RPMI7951 (cell line): ENCODE measurements around the gene GCC2. TPM values are rescaled to one million over a fixed set of nuclear protein-coding genes. Genes with fewer than 3 reads are reported as not detected.
"Not testable (repeated sequence)": the region's sequence is repeated elsewhere in the genome, so short reads cannot be mapped to it uniquely, and the experiment has no call there.

Experiments used
- DNase-seq: peaks from one replicate; pipeline ENCODE4 v3.0.0-alpha.2; 2012; ENCODE audit warnings: low read depth
- total RNA-seq: library from RNA; depleted of rRNA; stranded (reverse); fragments of >200 nt; shearing (Covaris generic); gene quantifications from 2 replicates; pipeline ENCODE4 v1.2.3, GENCODE V29; 2014

GCC2 gene
- total RNA-seq, 1 experiment from 2014 or later: 18.1 TPM

DNA sequence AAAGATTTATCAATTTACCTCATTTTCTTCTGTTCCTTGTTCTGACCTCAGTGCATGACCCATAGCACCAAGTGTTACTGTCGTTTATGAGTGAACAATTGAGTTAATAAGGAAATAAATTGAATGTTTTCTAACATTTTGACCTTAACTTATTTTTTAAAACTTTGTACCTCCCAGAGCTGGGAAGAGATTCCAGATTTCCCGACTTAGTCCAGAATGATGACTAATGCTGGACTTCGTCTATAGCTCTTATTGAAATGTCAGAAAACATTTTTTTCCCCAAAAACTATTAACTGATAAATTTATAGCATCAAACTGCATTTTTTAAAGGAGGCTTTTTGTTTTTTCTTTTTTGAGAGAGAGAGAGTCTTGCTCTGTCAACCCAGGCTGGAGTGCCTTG lies 63.4 kb downstream of the GCC2 start:
- not testable (repeated sequence) for DNase-seq

DNA sequence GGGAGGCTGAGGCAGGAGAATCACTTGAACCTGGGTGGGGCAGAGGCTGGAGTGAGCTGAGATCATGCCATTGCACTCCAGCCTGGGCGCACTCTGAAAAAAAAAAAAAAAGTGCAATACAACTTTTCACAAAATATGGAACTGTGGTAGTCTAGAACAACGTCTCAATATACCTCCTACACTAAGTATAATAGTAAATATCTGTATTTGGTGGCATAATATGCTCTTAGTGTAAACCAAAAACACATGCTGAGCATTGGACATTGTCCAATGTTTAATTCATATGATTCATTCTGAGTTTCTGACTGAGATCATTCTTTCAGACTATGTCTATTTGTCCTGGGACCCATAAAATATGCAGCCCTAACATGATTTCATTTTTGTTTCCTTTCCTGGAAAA lies 65.5 kb downstream of the GCC2 start:
- DNase-seq: not testable (repeated sequence)

DNA sequence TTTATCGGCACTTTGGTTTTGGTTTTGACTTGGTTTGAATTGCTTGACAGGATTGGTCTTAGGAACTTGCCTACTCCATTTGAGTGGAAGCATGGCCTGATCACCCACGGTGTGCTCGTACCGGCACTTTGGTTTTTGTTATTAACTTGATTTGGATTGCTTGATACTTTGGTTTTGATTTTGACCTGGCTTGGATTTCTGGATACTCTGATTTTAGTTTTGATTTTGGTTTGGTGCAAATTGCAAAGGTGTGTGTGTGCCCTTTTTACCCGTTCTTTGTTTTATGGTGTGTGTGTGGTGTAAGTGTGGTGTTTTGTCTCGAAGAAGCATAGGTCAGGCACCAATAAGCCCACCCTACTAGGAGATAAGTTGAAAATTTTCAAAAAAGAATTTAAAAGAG lies 75.7 kb downstream of the GCC2 start:
- DNase-seq: not testable (repeated sequence)

DNA sequence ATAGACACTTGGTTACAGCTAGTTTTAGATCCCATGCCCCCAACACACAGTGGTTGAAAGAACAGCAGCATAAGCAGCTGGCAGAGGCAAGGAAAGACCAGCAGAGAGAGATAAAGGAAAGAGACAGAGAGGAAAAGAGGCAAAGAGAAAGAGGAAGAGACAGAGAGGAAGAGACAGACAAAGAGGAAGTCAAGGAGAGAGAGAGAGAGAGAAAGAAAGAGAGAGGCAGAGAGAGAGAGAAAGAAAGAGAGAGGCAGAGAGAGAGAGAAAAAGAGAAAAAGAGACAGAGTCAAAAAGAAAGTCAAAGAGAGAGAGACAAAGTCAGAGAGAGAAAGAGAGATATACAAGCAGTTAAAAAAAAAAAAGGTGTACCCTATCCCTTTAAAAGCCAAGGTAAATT lies 76.3 kb downstream of the GCC2 start:
- DNase-seq: not testable (repeated sequence)

DNA sequence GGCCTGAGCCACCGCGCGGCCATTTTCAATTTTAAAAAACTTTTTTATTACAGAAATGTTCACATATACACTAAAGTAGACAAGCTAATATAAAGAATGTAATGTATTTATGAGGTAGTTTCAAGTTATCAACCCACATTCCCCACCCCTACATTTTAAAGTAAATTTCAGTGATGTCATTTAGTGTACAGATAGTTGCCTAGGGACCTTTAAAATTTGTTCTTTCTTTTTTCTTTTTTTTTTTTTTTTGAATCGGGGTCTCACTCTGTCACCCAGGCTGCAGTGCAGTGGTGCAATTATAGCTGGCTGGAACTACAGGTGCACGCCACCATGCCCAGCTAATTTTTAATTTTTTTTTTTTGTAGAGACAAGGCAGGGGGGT lies 82.7 kb downstream of the GCC2 start:
- no peak for DNase-seq

DNA sequence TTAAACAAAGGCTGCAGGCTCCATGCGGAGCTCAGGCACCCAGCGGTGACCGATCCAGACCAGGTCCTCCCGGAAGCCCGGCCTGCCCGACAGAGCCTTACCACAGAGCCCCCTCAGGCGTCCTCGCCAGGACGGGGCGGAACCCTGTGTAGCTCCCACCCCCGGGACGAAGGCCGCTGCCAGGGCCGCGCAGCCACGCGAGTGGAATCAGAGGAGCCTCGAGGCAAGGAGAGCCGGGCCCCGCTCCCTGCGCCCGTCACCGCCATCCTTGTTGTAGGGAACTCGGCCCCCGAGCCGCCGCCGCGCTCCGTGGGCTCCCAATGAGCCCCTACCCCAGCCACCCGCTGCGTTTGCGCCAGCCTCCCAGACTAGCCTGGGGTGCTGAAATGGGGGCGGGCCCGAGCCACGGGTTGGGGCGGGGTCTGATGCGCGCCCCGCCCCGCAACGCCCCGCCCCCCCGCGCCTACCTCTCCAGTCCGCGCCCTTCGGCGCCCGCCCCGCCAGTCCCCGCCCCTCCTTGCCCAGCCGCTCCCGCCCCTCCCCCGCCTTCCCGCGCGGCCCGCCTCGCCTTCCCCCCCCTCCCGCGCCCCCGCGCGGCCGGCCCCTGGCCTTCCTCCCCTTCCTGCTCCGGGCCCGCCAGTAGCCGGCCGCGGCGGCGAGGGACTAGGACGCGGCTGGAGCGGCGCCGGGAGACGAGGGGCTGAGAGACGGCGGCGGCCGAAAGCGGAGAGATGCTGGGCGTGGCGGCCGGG lies 85.0 kb downstream of the GCC2 start, which contains the start of gene LIMS1:
Gene LIMS1 (plus strand): TSS at position 639 of the 752 bp plus-strand sequence. CDS start 93 bp downstream, at position 732.
- DNase-seq: peak; percentile 97

DNA sequence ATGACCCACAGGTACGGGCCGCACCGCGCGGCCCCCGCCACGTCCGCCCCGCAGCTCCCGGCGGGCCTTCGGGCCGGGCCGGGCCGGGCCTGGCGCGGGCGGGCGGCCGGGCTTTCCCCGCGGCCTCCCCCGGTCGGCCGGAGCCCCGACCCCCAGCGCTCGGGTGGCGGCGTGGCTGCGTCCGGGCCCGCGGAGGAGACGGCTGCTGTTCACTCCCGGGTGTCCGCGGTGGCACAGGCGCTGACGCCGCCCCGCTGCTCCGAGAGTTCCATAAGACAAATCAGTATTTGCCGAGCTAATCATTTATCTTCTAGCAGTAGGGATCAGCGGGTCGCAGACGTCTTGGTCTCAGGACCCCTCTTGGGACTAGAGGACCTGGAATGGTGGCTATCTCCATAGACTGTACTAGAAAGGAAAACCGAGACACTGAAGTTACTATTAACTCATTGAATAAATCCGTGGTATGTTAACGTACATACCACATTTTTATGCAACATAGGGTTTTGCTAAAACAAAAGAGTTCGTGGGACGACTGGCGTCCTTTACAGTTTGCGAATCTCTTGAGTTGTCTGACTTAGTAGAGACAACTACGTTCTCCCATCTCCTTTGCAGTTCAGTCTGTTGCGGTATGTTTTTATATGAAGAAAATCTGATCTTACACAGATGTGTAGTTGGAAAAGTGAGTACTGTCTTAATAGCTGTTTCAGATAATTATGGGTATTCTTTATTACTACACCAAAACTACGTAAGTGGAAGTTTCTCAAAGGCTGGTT lies 85.8 kb downstream of the GCC2 start:
- DNase-seq: peak; percentile 43

DNA sequence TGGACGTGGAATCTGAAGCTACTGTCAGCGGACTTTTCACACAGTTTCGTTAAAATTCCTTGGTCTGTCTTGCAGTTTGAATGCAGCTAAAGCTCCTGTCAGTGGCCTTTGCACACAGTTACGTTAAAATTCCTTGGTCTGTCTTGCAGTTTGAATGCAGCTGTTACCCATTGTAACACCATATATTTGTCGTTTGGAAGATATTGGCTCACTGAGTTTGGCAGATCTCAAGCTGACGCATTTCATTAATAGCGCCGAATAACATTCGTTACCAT lies 86.3 kb downstream of the GCC2 start:
- DNase-seq: peak; percentile 26

DNA sequence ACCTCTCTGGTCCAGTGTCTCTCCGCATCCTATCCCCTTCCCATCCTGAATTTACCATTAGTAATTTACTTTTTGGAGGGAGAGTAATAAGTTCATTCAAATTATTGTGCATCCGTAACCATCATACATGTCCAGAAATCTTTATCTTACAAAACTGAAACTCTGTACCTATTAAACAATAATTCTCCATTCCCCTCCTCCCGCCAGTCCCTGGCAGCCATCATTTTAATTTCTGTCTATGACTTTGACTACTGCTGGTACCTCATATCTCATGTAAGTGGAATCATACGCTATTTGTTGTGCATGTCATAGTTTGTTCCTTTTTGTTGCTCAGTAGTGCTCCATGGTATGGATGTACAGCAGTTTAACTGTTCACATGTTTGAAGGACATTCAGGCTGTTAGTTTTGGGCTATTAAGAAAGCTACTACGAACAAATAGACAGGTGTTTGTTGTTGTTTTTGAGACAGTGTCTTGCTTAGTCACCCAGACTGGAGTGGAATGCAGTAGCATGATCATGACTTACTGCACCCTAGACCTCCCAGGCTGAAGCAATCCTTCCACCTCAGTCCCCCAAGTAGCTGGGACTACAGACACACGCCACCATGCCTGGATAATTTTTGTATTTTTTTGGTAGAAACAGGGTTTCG lies 87.3 kb downstream of the GCC2 start:
- peak; percentile 39 for DNase-seq

DNA sequence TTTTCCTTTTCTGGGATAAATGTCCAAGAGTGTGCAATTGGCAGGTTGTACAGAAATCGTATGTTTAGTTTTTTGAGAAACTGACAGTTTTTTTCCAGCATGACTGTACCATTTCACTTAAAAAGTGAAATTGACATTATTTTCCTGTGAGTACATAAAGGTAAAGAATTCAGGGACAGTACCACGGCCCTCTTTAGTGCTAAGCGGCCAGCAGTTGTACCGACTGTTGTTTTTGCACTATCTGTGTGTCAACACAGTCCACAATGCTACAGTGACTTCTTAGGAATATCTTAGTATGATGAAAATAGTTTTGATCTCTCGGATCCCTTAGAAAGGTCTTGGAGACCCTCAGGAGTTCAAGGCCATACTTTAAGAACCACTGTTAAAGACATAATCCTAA lies 87.9 kb downstream of the GCC2 start:
- no peak for DNase-seq

DNA sequence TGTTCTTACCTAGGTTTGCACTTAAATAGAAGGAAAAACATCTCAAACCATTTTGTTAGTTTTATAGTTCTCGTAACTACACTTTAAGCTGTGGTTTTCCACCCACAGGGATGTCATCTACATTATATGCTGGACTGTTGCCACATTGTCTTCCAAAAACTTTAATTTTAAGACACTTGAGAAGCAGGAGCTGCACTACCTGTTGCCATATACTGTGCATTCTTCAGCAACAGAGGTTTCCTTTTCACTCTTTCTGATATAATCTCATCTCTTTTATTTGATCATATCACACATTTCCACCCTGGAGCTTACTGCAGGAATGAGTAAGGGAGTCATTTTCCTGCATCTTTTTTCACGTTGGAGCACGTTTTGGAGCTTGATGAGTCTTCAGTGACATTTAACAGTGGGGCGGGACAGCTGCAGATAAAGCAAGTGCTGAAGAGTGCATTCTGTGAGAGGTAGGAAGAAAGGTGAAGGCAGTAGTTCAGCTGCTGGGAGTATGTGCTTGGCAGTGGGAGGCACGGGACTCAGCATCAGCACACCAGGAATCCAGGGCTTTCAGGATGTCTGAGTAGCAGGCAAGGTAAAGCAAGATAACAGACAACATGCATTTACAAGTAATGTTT lies 89.1 kb downstream of the GCC2 start:
- no peak for DNase-seq

DNA sequence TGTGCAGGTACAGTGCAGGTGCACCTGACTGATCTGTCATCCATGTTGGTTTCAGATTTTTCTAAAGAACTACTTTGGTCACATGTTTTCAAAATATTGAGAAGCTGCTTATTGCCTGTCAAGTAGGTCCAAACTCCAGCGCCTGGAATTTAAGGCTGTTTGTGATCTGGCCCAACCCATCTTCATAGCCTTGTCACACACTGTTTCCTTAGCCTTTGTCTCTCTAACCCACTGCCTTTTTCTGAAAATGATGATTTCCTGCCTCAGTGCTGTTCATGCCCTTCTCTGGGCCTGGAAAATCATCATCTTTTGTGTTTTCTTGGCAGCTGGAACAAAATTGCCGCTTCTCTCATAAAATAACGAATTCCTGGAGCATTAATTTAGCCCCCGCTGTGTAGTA lies 92.4 kb downstream of the GCC2 start:
- DNase-seq: no peak

DNA sequence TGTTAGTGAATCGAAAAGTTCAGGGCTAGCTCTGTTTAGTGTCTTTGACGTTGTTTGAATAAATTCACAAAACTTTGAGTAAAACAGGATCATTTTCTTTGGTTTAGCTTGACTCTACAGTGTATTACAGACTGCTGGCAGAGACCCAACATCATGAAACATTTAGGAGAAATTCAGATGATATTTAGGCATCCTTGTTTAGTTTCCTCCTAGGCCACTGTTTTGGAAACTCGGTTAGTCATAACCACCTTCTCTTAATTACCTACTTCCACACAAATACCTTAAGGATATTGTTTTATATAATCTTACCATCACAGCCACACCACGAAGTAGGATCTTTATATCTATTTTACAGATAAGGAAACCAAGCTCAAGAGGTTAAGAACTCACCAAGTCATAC lies 93.1 kb downstream of the GCC2 start:
- DNase-seq: peak; percentile 73

DNA sequence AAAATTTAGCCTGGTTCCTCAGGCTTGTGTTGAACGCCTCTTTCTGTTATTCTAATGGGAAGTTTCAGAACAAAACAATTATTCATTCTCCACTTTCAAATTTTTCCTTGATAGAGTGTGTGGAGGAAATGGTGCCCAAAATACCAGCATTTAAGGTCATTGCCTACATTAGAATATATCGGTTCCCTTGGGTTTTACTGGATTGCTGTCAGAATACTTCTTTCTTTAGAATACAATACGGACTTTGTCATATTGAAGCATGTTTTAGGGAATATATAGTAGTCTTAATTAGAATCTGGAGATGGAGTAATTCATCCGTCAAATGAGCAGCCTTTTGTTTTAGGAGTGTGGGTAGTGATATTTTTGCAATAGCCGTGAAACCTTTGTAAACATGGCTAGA lies 98.6 kb downstream of the GCC2 start:
- DNase-seq: no peak

DNA sequence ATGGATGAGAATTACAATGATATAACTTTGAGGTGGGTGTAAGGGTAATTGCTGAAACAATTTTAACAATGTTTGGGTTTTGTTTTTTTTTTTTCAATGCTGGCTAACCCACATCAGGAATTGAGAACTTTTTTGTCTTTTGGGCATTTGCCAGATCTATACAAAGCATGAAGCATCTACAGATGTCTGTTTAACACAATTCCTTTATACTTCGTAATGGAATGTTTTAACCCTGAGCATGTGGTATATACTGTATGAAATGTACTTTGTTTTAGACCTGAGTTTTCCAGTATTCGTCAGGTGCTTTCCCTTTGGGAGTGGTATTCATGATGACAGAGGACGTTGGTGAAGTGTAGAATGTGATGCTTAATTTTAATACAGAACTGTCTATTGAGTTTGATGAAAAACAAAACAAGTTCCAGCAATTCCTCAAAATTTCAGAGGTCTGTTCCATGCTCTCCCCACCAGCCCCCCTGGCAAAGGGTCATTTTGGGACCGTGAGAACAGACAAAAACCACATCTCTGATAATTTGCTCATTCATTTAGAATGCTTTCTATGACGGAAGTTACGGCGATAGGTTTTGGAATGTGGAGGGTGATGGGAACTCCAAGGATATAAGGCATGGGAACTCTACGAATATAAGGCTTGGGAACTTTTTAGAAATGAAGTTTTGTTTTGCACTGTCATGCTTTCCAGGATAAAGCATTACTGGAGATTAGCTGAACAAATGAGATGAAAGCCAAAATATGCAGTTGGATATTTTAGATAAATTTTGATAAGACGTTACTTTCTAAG lies 99.4 kb downstream of the GCC2 start:
- DNase-seq: peak; percentile 53

DNA sequence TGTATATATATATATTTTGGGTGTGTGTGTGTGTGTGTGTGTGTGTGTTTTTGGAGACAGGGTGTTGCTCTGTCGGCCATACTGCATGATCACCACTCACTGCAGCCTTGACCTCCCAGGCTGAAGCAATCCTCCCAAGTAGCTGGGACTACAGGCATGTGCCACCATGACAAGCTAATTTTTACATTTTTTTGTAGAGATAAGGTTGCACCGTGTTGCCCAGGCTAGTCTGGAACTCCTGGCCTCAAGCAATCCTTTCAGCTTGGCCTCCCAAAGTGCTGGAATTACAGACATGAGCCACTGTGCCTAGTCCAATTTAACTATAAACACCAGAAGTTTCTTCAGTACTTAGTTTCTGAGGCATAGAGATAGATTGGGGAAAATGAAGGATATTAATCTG lies 103.6 kb downstream of the GCC2 start:
- DNase-seq: no peak

DNA sequence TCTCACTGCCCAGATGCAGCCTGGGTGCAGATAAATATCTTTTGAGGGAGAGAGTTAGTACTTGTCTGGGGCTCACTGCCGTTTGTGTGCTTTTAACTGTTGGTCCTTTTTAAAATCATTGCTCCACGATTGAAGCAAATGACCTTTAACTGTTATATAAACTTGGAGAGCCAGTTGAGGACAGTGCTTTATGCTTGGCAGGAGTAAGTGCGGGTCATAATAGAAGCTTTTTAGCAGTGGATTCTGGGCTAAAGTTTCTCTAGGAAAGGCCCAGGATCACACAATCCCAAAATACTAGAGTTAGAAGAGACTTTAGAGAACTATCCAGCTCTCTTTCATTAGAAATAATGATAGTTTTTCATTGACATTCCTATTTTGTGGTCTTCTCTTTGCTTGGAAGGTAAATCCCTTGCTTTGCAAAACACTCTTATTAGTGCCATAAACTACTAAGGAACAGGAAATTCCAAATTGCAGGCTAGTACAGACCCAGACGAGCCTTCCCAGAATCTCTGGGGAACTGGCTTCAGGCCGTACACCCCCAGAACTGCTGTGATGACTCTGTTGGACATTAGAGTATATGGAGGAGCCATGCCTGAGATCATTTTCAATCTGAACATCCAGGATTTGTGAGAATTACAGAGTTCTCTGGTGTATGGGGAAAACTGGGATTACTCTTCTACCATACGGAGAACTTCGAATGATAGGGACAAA lies 104.4 kb downstream of the GCC2 start:
- DNase-seq: no peak

DNA sequence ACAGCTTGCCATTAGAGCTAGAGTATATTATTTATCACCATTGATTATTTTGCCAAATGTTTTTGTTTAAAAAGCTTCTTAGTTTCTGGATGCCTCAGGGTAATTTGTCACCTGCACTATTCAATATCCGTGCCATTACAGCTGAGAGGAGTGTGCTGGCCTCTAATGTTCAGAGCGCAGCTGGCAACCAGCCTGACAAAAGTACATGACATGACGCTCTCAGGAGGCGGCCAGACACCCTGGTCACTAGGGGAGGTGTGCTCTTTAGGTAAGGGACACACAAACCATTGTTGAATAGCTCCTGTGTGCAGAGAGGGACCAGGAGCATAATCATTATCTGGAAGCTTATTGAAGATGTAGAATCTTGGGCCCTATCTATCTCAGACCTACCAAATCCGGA lies 105.5 kb downstream of the GCC2 start:
- no peak for DNase-seq

DNA sequence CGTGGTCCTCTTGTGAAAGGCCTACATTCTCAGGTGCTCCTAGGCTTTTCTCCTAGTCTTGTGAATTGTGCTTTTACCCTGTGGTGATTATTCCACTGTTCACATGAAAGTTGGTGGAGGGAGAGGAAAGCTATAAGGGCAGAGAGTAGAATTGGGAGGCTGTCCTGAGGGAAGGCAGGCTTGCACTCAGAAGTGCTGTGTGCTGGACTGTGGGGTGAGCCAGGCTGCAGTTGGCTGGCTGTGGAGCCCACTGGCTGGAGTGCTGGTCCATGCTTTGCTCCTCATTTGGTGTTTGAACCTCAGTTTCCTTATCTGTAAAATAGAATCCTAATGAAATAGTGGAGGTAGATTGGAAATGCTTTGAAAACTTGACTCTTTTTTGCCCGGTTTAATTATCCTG lies 106.6 kb downstream of the GCC2 start:
- DNase-seq: no peak

DNA sequence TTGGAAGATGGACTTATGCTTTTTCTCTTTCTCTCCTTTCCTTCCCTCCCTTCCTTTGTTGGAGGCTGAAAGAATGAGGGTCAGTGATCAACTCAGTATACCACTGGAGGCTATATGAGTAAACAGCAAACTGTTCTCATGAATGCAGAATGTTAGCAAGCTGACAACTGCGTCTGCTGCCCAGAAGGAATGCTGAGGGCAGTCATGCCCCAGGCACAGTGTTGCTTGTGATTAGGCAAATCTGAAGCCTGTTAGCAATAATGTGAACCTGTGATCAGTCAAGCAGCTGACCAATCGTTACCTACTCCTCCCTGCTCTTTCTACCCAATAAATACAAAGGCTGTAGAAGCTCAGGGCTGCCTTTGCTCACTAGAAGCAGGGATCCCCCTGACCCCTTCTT lies 107.6 kb downstream of the GCC2 start:
- DNase-seq: peak; percentile 55
